ENCODE results near the gene DHRS7.
"Not testable (repeated sequence)": the region's sequence is repeated elsewhere in the genome, so short reads cannot be mapped to it uniquely, and the experiment has no call there.

Gene DHRS7

DNA sequence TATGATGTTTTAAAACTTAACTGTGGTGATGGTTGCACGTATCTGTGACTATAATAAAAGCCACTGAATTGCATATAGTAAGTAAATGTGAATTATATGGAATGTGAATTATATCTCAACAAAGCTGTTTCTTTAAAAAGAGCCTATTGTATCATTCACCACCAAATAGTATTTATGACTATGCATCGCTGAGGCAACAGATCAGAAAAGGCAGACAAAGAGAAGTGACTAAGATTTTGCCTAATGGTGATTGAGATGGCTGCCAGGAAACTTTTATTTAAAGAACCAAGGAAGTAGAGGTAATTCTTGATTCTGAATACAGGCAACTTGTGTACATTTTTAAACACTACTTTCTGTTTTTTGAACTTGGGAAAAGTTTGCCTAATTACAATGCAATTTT is 31.7 kb downstream of the DHRS7 start:
- no peak for DNase-seq

- no peak for DNase-seq
Observed at GRCh38 chr14:60125918-60126317, 39.3 kb downstream of the DHRS7 start.

GRCh38 chr14:60116181-60116580 is 49.0 kb downstream of the DHRS7 start:
- DNase-seq = no peak

DNA sequence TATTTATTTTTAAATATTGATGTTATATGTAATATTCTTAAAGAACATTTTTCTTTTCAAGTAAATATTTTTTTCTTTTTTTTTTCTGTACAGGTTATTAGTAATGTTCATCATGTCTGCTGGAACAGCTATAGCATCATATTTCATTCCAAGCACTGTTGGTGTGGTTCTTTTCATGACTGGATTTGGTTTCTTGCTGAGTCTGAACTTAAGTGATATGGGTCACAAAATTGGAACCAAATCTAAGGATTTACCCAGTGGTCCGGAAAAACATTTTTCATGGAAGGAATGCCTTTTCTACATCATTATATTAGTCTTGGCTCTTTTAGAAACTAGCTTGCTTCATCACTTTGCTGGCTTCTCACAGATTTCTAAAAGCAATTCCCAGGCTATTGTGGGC is 50.3 kb downstream of the DHRS7 start:
- DNase-seq = no peak

DNA sequence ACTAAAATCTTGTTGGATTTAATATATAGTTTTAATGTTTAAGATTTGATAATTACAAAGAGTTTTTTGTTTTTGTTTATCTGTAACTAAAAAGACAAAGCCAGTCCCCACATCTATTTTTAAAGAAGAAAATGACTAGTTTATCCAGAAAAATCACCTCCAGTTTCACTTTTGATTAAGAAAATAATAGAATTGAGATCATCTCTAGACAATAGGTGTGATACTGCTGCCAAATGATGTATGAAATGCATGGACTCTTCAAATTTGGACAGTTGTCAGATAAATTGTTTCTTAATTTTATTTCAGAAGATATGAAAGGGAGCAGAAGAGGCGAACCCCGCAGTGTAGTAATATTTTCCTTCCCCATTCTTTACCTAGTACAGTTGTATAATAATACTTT is 53.5 kb downstream of the DHRS7 start:
- no peak for DNase-seq

DNA sequence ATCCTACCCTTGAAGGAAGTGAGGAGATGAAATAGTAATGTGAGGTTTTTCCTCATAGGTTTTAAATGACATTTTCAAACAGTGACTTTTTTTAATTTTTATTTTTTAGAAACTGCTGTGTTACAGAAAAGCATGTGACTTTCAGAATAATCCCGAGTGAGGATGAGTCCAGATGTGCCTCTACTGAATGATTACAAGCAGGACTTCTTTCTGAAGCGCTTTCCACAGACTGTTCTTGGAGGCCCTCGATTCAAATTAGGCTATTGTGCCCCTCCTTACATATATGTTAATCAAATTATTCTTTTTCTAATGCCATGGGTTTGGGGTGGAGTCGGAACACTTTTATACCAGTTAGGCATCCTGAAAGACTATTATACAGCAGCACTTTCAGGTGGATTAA is 57.7 kb downstream of the DHRS7 start:
- no peak for DNase-seq

- no peak for DNase-seq
Observed at GRCh38 chr14:60106339-60106738, 58.9 kb downstream of the DHRS7 start.

DNA sequence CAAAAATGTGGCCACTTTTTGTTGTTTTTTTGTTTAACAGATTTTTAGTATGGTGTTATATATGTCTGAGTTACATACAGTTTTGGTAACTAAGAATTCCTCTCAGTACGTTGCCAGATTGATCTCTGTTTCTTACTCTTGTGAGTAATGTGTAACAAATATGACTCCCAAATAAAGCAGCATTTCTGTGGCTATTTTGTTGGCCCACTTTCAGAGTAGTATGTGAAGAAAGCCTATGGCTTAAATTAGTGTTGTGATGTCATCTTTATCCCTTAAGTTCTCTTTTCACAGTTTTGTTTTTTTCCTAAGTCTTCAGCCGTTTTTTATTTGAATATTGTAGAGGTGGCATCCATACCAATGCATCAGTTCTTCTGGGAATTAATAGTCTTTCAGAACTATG is 62.8 kb downstream of the DHRS7 start:
- no peak for DNase-seq

- no peak for DNase-seq
Observed at GRCh38 chr14:60101786-60102185, 63.4 kb downstream of the DHRS7 start.

GRCh38 chr14:60099855-60100254 is 65.3 kb downstream of the DHRS7 start:
- DNase-seq = not testable (repeated sequence)

- no peak for DNase-seq
Observed at GRCh38 chr14:60097974-60098373, 67.2 kb downstream of the DHRS7 start.

DNA sequence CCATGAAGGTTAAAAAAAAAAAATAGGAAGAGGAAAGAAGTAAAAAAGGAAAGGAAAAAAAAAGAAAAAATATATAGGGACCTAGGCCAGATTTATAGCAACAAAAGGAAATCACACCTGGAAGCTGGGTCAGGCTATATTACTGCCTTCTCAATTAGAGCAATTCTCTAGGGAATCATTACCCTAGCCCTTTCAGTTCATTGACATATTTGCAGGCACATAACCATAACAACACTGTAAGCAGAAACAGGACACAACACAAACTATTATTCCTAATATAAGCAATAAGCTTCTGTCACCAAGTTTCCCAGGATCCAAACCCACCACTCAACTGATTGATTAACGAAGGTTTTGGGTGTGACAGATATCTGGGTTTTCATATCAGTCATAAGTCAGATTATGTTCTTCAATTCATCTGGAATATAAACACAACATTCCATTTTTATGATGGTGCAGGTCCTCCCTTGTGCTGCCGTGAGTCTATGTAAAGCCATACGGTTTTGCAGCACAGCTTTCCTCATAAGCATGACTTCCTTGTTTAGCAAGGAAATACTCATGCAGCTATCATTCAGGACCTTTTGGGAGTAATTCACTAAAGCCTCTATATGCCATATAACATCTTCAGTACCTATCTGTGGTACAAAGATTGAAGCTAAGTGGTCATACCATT is 69.3 kb downstream of the DHRS7 start:
- no peak for DNase-seq

- no peak for DNase-seq
Observed at GRCh38 chr14:60095231-60095630, 70.0 kb downstream of the DHRS7 start.

- no peak for DNase-seq
Observed at GRCh38 chr14:60094306-60094897, 70.8 kb downstream of the DHRS7 start.

Data from SHP77 (cell line).